Panc1 (cell line): Measurements from ENCODE around the gene ENPP1.

Experiments
- CTCF ChIP-seq: fragments of 450-650 bp; IDR thresholded peaks from 2 replicates; pipeline ENCODE4 v1.5.1; 2017; ENCODE audit warnings: mild to moderate bottlenecking
- POLR2AphosphoS5 ChIP-seq: IDR thresholded peaks from 2 replicates; pipeline ENCODE4 v1.6.1; 2012; ENCODE audit warnings: mild to moderate bottlenecking, low read depth, low read length, moderate library complexity
- TF ChIP-seq, protein P1 (sequence below), 2 experiments: IDR thresholded peaks; 2 replicates each; pipeline ENCODE4 v1.6.1; 2011 to 2012; ENCODE audit warnings: low read depth in 2 of 2, control low read depth in 1 of 2, low read length in 1 of 2, mild to moderate bottlenecking in 1 of 2, moderate library complexity in 1 of 2; ENCODE audit not compliant: insufficient read depth in 1 of 2

DNA sequence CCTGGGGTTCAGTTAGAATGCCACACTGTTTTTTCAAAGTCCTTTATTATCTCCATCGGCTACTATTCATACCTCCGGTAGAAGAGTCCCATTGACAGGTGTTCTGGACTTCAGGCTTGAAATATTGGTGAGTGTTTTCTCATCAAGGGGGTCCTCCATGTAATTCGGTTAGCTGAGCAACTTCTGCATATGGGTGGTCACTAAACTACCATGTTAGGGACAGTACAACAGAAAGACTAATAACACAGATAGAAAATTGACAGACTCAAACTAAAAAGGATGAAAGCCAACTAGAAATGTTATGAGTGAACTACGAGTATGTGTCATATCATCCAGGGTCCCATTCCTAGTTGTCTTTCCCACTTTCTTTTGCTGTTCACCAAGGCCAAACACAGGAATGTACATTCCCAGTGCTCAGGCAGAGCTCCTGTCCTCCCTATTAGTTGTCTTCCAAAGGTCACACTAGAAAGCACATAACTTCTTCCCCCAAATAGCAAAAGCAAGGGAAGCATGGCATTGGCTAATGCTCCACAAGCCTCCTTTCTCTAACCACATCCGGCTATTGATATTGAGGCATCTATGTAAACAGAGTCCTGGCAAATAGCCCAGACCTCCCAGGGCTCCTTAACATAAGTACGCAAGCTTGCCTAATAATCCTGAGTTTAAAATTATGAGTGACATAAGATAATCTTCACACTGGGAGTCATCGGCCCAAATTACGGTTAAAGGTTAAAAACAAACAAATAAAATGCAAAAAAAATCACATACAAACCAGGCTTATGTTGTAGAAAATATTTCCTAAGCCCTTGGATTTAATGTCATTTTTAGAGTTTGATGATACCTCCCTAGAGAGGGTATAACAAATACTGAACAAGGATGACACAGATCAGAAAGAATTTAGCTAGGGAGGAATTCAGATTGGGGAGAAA lies 130.1 kb downstream of the ENPP1 start:
- TF ChIP-seq POLR2AphosphoS5 (no peak), CTCF (no peak)
- TF ChIP-seq, protein P1, sequence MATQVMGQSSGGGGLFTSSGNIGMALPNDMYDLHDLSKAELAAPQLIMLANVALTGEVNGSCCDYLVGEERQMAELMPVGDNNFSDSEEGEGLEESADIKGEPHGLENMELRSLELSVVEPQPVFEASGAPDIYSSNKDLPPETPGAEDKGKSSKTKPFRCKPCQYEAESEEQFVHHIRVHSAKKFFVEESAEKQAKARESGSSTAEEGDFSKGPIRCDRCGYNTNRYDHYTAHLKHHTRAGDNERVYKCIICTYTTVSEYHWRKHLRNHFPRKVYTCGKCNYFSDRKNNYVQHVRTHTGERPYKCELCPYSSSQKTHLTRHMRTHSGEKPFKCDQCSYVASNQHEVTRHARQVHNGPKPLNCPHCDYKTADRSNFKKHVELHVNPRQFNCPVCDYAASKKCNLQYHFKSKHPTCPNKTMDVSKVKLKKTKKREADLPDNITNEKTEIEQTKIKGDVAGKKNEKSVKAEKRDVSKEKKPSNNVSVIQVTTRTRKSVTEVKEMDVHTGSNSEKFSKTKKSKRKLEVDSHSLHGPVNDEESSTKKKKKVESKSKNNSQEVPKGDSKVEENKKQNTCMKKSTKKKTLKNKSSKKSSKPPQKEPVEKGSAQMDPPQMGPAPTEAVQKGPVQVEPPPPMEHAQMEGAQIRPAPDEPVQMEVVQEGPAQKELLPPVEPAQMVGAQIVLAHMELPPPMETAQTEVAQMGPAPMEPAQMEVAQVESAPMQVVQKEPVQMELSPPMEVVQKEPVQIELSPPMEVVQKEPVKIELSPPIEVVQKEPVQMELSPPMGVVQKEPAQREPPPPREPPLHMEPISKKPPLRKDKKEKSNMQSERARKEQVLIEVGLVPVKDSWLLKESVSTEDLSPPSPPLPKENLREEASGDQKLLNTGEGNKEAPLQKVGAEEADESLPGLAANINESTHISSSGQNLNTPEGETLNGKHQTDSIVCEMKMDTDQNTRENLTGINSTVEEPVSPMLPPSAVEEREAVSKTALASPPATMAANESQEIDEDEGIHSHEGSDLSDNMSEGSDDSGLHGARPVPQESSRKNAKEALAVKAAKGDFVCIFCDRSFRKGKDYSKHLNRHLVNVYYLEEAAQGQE (IDR thresholded peaks at IDR 0.05; ENCODE audit: insufficient read depth in 1 of 2, low read depth in 2 of 2, low read length in 1 of 2): no peak
